M059J (cell line): ENCODE measurements around the gene DNAH2. TPM values are rescaled to one million over a fixed set of nuclear protein-coding genes. Genes with fewer than 3 reads are reported as not detected.

Experiments used
- DNase-seq: peaks from one replicate; pipeline ENCODE4 v3.0.0-alpha.2; 2012; ENCODE audit warnings: low read depth
- total RNA-seq: library from RNA; depleted of rRNA; stranded (reverse); fragments of >200 nt; shearing (Covaris generic); gene quantifications from 2 replicates; pipeline ENCODE4 v1.2.3, GENCODE V29; 2014

DNAH2 gene
- total RNA-seq, 1 experiment from 2014 or later, result 0.02 TPM

GRCh38 chr17:7703584-7704479 lies 13.7 kb upstream of the DNAH2 start:
- peak; percentile 48 for DNase-seq

- DNase-seq, result no peak
These were observed 12.8 kb upstream of the DNAH2 start, which contains the start of gene EFNB3 for GRCh38 chr17:7704601-7705268. EFNB3 (plus strand) TSS chr17:7705202; CDS start chr17:7705599, 397 bp downstream.

- DNase-seq, result no peak
These were observed 12.0 kb upstream of the DNAH2 start for GRCh38 chr17:7705269-7706255.

GRCh38 chr17:7706631-7707354 lies 10.8 kb upstream of the DNAH2 start:
- DNase-seq, result no peak

- no peak for DNase-seq
These were observed 10.1 kb upstream of the DNAH2 start for GRCh38 chr17:7707446-7707845.

- DNase-seq, result no peak
These were observed 9.4 kb upstream of the DNAH2 start for GRCh38 chr17:7707858-7708750.

GRCh38 chr17:7709031-7709430 lies 8.5 kb upstream of the DNAH2 start:
- no peak for DNase-seq

- no peak for DNase-seq
These were observed 7.2 kb upstream of the DNAH2 start for GRCh38 chr17:7710301-7710700.

GRCh38 chr17:7711051-7711755 lies 6.3 kb upstream of the DNAH2 start:
- DNase-seq, result no peak

- no peak for DNase-seq
These were observed 5.3 kb upstream of the DNAH2 start for GRCh38 chr17:7712111-7712771.

GRCh38 chr17:7713782-7714181 lies 3.8 kb upstream of the DNAH2 start:
- no peak for DNase-seq

GRCh38 chr17:7714721-7715594 lies 2.6 kb upstream of the DNAH2 start:
- no peak for DNase-seq

GRCh38 chr17:7715936-7716886 lies 1.3 kb upstream of the DNAH2 start:
- no peak for DNase-seq

- DNase-seq, result no peak
These were observed 309 bp downstream of the DNAH2 start for GRCh38 chr17:7717756-7718350.

GRCh38 chr17:7719661-7720060 lies 2.1 kb downstream of the DNAH2 start:
- no peak for DNase-seq

GRCh38 chr17:7720125-7720524 lies 2.6 kb downstream of the DNAH2 start:
- DNase-seq, result peak; percentile 29
